NCI-H146 treated with DMSO at 0.1 percent for 48 hours (cell line): ENCODE data around the gene MOGAT1.

ENCODE experiments used
- DNase-seq: peaks from one replicate; lab custom pipeline; 2025; ENCODE audit not compliant: unreplicated experiment; lab: John Stamatoyannopoulos, UW

Gene MOGAT1

DNA sequence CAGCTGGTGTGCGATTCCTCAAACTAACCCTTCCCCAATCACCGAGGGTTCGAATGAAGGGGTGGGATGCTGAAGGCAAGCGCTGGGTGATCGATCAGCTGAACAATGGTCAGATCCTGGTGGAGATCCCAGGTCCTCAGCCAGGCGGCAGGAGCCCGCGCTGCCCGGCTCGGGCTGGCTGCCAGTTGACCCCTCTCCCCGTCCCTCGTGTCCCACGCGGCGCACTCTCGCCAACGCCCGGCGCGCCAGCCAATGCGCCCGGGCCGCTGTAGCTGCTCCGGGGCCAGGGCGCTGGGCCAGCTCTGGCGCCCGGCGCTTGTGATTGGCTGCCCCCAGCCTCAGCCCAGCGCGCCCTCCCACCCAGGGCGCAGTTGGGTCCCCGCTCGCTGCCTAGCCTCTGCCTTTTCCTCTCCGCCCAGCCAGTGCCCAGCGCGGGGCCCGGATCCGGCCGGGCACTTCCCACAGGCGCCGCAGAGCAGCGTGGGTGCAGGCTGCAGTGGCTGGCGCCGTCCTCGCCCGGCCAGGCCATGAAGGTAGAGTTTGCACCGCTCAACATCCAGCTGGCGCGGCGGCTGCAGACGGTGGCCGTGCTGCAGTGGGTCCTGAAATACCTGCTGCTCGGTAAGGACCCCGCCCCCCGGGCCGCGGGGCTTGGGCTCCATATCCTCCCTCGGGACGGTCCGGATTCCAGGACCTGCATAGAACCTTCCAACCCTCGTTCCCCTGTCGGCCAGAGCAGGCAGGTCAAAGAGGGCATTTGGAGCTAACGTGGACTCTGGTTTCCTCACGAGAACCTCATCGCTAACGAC, at the start of gene MOGAT1:
TSS of gene MOGAT1 (plus strand) at position 400 of the 809 bp plus-strand sequence. CDS start at position 528, 128 bp downstream.
- peak; percentile 17 for DNase-seq

DNA sequence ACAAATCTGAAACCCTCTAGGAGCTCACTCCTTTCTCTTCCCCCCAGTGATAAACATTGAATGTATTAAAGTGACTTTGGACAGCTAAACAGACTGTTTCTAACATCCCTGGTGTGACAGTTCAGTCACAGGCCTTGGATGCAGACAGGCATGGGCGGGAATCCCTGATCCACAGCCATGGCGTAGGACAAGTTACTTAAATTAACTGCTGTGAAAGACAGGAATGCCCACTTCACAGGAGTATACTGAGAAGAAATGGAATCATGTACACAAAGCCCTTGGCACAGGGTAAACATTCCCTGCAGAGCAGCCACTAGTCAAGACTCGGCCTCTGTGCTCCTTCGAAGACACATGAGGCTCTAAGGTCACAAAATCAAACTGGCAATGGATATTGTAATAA, 49.6 kb upstream of the MOGAT1 start:
- DNase-seq = no peak

DNA sequence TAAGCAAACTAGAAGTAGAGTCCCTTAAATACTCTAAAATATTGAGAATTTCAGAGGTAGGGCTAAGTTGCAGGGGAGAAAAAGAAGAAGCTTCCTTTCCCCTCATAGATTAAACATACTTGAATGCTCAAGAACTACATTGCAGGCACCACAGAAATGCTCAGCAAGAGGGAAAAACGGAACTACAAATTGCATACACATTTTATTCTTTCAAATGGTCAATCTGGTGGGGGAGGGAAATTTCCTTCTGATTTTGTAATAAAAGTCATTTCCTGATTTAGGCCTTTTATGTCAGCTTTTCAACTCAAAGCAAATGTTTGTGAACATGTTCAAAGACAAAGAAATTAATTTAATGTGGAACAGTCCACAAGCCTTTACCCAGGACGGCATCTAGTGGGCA, 48.5 kb upstream of the MOGAT1 start:
- no peak for DNase-seq

GRCh38 chr2:222623756-222624309, 47.6 kb upstream of the MOGAT1 start:
- DNase-seq = no peak

GRCh38 chr2:222627764-222628163, 43.7 kb upstream of the MOGAT1 start:
- no peak for DNase-seq

DNA sequence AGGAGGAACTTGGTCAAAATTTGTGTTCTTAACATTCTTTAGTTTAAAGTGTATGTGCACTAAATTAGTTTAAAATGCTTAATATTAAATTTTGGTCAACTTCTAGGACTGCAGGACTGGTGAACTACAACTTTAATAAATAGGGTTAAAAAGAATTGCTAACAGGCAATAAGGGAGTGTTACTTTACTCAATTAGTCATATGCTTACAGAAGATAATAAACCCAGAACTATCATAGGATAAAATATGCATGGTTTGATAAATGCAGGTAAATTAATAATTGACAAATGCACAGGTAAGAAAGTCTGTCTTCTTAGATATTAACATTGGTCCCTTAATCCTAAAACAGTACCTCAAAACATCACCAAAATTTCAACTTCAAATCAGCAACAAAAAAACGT, 36.2 kb upstream of the MOGAT1 start:
- DNase-seq = no peak

- no peak for DNase-seq
Measured at GRCh38 chr2:222637067-222637466, 34.4 kb upstream of the MOGAT1 start.

- DNase-seq = no peak
Measured at GRCh38 chr2:222641336-222641735, 30.1 kb upstream of the MOGAT1 start.

- DNase-seq = no peak
Measured at GRCh38 chr2:222643134-222643533, 28.3 kb upstream of the MOGAT1 start.

- DNase-seq = no peak
Measured at GRCh38 chr2:222646008-222646407, 25.4 kb upstream of the MOGAT1 start.

DNA sequence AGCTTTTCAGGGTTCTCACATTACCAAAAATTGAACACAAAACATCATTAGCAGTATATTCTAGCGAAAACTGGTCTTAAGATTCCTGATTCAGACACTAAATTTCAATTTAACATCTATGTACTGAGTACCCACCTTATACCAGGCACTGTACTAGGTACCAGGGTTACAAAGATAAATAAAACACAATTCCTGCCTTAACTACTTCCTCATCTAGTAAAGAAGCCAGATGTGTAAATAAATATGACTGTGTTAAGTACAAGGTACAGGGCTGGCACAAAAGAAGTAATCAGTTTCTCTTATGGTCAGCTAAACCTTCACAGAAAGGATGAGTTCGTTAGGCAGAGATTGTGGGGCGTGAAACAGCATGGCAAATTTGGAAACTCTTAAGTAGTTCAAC, 21.7 kb upstream of the MOGAT1 start:
- DNase-seq = no peak

- no peak for DNase-seq
Measured at GRCh38 chr2:222651718-222652418, 19.6 kb upstream of the MOGAT1 start.

- no peak for DNase-seq
Measured at GRCh38 chr2:222652491-222653255, 18.8 kb upstream of the MOGAT1 start.

DNA sequence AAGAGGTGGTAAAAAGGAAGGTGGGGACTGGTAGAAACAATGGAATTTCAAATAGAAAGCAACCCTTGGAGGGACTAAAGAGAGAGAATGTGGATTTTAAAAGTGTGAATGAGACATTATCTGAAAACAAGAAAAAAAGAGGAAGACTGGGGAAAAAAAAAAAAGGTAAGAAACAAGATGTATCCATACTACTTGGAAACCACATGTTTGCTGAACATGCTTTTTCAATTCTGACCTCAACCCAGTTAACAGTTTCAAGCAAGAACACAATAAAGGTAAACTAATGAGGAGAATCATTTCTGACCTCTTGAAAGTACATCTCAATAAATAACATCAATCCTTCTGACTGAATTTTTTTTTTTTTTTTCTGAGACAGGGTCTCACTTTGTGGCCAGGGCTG, 18.2 kb upstream of the MOGAT1 start:
- no peak for DNase-seq

- DNase-seq = peak; percentile 93
Measured at GRCh38 chr2:222655787-222656525, 15.5 kb upstream of the MOGAT1 start, which contains the start of gene FARSB. FARSB (minus strand) TSS chr2:222656092; CDS start chr2:222656073, 19 bp downstream.

DNA sequence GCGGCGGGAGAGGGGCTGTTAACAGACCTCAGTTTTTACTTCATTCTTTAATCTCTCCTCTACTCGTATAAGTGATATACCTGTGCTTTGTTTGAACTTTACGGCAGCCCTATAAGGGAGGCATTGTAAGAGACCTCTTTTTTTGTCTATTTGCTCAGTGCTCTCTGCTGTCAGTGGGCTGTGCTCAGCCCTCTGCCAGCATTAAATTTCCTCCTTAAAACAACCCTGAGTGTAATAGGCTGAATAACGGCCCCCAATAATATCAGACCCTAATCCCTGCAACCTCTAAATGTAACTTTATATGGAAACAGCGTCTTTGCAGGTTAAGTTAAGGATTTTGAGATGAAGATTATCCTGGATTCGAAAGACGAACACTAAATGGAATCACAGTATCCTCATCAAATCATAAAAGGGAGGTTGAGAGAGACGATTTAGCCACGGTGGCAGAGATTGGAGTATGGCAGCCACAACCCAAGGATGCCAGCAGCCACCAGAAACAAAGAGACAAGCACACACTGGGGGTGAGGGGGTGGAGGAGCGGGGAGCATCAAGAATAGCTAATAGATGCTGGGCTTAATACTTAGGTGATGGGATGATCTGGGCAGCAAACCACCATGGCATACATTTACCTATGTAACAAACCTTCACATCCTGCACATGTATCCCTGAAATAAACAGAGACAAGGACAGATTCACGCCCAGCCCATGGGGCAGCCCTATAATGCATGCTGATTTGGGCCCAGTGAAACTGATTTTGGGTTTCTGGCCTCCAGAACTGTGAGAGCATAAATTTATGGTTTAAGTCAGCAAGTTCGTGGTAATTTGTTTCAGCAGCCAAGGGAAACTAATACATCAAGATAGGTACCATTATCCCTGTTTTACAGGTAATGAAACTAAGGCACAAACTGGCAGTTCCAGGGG, 14.7 kb upstream of the MOGAT1 start:
- DNase-seq = peak; percentile 48

DNA sequence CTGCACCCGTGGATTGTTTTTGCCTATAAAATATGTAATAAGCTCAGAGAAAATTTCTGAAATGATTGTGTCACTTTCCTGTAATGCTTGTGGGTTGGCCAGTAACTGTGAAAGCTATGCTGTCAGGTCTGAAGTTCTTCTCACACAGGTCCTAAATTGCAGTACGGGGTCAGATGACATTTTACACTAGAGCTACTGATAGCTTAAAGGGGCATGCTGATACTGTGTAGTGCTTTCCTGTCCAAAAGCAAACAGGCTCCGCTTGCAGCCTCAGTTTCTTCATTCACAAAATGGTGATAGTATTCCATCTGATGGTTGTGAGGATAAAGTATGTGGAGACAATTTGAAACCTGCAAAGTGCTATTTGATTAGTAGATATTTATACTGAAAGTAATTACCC, 8.0 kb upstream of the MOGAT1 start:
- DNase-seq = no peak

- no peak for DNase-seq
Measured at GRCh38 chr2:222668494-222669154, 2.8 kb upstream of the MOGAT1 start.

DNA sequence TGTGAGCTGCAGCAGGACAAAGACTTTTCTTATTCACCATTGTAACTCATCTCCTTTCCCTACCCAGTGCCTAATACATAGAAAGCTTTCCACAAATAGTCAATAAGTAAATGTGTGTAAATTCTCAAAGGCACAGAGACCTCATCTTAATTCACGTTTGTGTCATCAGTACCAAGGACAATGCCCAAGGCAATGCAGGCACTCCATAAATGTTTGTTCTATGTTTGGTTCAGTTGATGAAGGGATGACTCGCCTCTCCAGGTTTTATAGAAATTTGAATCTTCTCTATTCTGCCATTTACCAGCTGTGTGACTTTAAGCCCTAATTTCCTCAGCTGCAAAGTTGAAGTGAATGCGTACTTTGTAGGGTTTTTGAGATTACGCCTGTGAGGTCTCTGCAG, 2.1 kb upstream of the MOGAT1 start:
- no peak for DNase-seq
